NT2/D1 (cell line): ENCODE results near the gene IP6K1.

ENCODE experiments used
- SUZ12 ChIP-seq: IDR thresholded peaks from 2 replicates; pipeline ENCODE4 v1.6.1; 2011; ENCODE audit not compliant: insufficient read length, insufficient read depth; ENCODE audit errors: extremely low read depth
- YY1 ChIP-seq: IDR thresholded peaks from 2 replicates; pipeline ENCODE4 v1.6.1; 2011; ENCODE audit not compliant: insufficient read length, insufficient read depth
- ZNF274 ChIP-seq: IDR thresholded peaks from 2 replicates; pipeline ENCODE4 v1.6.1; 2011; ENCODE audit warnings: mild to moderate bottlenecking, low read depth, low read length

GRCh38 chr3:49705390-49705960, 80.9 kb downstream of the IP6K1 start:
- TF ChIP-seq ZNF274 (no peak), YY1 (no peak), SUZ12 (no peak)
